CD4-positive, alpha-beta T cell treated with Interleukin-17A for 4 hours (primary cell): Measurements from ENCODE around the gene NRN1L.
"Not testable (repeated sequence)": the region's sequence is repeated elsewhere in the genome, so short reads cannot be mapped to it uniquely, and the experiment has no call there.

Experiments used
- DNase-seq: peaks from one replicate; pipeline ENCODE4 v3.0.0-alpha.2; 2020; ENCODE audit warnings: mixed read lengths

The NRN1L gene

GRCh38 chr16:67861877-67862276 lies 22.8 kb upstream of the NRN1L start:
- no peak for DNase-seq

DNA sequence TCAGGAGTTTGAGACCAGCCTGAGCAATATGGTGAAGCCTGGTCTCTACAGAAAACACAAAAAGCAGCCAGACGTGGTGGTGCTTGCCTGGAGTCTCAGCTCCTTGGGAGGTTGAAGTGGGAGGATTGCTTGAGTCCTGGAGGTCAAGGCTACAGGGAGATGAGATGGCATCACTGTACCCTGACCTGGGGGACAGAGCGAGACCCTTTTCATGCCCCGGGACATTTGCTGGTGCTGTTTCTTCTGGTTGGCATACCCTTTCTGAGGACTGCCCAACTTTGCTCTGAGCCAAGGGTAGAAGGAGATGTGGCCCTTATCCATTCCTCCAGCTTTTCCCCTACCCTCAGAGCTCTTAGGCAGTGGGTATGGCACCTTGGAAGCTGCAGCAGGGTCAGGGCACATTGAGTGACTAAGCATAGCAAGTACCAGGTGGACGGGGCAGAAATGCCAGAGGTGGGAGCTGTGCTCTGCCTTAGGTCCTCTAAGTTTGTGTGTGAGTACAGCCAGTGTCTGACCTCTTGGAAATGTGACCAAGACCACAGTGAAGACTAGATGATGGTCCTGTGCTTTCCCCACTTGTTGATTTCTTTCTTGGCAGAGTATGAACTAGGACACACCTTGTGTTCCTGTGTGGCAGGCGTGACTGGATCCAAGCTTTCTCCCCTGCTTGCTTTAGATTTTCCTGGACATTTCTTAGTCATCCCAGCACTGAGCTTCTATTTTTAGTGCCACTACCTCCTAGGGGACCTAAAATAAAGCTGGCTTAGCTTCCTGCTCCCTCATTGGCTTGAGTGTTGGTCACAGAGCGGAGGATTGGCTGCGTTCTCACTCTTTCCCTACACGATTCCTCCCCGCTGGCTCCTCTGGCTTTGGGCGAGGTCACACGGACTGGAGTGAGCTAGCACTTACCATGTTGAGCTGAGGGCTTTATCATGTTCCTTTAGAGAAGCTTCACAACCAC lies 21.8 kb upstream of the NRN1L start:
- DNase-seq: no peak

- not testable (repeated sequence) for DNase-seq
These were observed 20.6 kb upstream of the NRN1L start for GRCh38 chr16:67864044-67864443.

DNA sequence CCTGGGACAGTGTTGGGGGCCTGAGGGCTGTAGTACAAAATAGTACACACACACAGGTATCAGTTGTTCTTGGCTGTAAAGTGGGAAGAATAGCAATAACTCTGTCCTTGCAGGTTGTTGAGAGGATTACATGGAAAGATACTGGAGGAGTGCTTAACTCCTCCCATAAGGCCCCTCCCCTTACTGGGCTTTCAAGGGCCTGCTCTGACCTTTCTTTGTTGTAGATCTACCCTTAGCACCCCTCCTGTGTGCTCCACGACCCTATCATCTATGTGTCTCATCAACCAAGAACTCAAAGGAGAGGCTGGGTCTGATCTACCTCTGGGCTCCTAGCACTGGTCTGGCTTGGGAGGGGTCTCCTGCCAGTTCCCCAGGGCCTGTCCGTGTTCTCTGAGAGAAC lies 20.1 kb upstream of the NRN1L start:
- DNase-seq: no peak

- peak; percentile 40 for DNase-seq
These were observed 19.4 kb upstream of the NRN1L start for GRCh38 chr16:67865318-67865717.

DNA sequence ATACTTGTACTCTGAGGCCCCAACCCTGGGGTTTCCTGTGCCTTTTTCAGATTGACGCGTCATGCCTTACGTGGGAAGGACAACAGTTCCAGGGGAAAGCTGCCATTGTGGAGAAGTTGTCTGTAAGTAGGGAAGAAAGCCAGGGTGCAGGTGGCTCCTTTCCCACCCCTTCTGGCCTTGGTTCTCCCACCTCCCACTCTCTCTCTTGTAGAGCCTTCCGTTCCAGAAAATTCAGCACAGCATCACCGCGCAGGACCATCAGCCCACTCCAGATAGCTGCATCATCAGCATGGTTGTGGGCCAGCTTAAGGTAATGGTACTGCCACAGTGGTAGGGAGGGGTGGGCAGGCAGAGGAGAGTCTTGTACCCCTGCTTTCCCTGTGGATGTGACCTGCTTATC lies 16.4 kb upstream of the NRN1L start:
- no peak for DNase-seq

GRCh38 chr16:67869653-67870052 lies 15.0 kb upstream of the NRN1L start:
- no peak for DNase-seq

DNA sequence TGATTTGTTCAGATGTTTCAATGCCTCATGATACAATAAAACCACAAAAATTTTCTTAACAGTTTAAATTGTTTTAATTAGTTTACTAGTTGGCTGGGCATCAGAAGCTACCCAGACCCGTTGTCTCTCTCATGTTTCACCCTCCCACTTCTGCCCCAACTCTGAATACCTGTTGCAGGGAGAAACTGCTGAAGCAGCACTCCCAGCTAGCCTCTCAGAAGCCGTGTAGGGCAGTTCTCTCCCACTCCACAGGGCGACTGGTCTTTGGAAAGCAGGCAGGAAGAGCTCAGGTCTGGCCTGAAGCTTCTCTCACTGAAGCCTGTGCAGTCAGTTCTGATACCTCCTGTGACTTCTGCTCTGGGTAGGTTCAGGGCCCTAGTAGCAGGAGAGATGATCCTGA lies 13.4 kb upstream of the NRN1L start:
- DNase-seq: no peak

GRCh38 chr16:67872131-67872630 lies 12.5 kb upstream of the NRN1L start:
- DNase-seq: no peak

DNA sequence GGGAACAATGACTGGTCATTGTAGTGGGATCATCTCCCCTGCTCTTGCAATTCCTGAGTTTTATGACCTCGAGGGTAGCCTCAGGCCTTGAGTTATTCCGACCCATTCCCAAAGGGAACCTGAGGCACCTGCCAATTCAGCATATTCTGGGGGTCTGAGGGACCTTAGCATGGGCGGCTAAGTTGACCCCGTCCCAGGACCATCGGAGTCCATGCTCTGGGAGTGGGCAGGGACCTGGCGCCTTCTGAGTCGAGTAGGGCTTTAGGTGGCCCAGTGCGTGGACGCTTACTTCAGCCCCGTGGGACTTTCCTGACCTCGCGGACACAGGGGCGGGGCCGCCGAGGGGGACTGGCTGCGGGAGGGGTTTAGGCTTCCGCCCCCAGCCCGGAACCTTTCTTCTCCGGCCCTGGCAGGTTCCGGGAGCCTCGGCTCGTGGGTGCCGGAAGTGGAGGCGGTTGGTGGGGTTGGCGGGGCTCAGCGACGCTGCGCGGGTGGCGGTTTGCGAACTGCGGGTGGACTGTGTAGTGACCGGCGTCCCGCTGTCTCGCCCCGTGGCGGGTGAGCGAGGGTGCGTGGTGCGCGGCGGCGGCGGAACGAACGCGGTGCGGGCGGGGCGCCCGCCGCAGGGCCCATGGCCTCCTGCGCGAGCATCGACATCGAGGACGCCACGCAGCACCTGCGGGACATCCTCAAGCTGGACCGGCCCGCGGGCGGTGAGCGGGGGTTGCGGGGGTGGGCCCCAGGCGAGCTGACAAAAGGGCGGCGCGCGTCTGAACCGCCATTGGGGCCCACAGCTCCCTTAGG lies 11.9 kb upstream of the NRN1L start, which contains the start of gene EDC4:
Gene EDC4 (plus strand): TSS at position 422 of the 804 bp plus-strand sequence. CDS start 210 bp downstream, at position 632.
- peak; percentile 87 for DNase-seq

- DNase-seq: no peak
These were observed 11.0 kb upstream of the NRN1L start for GRCh38 chr16:67873435-67874370.

DNA sequence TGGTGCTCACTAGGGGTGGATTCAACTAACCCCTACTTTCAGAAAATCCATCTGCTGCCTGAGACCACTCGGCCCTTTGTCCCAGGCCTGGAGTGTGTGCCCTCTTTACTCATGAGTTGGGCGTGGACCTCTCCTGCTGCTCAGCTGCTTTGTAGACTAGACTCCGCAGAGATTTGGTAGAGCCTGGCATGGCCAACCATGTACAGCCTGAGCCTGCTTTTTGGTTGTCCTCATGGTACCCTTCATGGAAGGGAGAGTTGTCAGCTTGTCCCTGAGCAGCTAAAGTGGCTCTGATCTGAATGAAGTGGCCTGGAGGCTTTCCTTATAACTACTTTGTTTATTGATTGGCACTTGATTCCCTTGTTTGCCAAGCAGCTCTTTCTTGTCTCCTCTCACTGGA lies 10.3 kb upstream of the NRN1L start:
- DNase-seq: no peak

DNA sequence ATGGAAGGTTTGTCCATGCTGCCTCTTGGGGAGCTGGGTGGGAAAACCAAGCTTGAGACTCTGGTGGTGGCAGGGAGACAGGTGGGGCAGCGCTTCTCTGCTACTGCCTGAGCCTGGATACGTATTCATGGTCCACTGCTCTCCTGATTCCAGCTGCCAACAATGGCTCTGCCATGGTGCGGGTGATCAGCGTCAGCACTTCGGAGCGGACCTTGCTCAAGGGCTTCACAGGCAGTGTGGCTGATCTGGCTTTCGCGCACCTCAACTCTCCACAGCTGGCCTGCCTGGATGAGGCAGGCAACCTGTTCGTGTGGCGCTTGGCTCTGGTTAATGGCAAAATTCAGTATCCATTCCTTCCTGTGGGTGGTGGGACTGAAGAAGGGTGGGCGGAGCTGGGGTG lies 7.6 kb upstream of the NRN1L start:
- DNase-seq: no peak

GRCh38 chr16:67878232-67878631 lies 6.5 kb upstream of the NRN1L start:
- no peak for DNase-seq

- no peak for DNase-seq
These were observed 5.8 kb upstream of the NRN1L start for GRCh38 chr16:67878846-67879245.

- no peak for DNase-seq
These were observed 5.2 kb upstream of the NRN1L start for GRCh38 chr16:67879462-67879861.

GRCh38 chr16:67879936-67880335 lies 4.7 kb upstream of the NRN1L start:
- DNase-seq: no peak

DNA sequence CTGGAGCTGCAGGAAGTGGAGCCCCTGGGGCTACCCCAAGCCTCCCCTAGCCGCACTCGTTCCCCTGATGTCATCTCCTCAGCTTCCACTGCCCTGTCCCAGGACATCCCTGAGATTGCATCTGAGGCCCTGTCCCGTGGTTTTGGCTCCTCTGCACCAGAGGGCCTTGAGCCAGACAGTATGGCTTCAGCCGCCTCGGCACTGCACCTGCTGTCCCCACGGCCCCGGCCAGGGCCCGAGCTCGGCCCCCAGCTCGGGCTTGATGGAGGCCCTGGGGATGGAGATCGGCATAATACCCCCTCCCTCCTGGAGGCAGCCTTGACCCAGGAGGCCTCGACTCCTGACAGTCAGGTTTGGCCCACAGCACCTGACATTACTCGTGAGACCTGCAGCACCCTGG lies 4.1 kb upstream of the NRN1L start:
- DNase-seq: no peak

- DNase-seq: no peak
These were observed 3.0 kb upstream of the NRN1L start for GRCh38 chr16:67881621-67882161.

DNA sequence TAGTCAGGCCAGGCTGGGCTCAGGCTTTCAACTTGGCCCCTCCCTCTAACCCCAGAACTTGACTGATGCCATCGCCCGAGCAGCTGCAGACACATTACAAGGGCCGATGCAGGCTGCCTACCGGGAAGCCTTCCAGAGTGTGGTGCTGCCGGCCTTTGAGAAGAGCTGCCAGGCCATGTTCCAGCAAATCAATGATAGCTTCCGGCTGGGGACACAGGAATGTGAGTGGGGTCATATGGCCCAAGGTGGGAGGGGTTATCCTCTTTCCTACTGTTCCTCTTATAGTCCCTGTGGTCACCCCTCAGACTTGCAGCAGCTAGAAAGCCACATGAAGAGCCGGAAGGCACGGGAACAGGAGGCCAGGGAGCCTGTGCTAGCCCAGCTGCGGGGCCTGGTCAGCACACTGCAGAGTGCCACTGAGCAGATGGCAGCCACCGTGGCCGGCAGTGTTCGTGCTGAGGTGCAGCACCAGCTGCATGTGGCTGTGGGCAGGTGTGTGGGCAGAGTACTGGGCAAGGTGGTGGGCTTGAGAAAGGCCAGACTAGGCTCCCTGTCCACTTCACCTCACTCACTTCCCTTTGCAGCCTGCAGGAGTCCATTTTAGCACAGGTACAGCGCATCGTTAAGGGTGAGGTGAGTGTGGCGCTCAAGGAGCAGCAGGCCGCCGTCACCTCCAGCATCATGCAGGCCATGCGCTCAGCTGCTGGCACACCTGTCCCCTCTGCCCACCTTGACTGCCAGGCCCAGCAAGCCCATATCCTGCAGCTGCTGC lies 2.1 kb upstream of the NRN1L start:
- DNase-seq: no peak

DNA sequence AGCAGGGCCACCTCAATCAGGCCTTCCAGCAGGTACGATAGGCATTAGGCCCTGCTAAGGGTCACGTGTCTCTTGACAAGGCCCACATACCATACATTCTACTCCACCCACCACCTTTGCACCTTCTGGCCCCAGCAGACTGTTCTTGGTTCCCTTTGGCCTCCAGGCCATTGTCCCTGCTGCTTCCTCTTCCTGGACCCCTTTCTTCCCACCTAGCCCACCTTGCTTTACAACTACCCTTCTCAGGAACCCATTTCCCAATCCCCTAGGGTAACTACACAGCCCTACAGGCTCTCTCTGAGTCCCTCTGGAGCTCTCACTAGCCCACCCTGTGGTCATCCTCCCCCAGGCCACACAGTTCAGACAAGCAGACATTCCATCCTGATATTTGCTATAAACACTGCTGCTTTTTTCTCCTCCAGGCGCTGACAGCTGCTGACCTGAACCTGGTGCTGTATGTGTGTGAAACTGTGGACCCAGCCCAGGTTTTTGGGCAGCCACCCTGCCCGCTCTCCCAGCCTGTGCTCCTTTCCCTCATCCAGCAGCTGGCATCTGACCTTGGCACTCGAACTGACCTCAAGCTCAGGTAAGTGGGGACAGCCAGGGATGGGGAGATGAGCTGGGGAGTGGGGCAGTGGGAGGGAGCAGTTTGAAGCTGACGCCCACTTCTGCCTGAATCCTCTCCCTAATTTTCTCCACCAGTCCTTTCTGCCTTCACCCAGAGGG lies 1.4 kb upstream of the NRN1L start:
- no peak for DNase-seq
